HG03045 (cell line): ENCODE measurements around the gene ZBTB20.
A peak's percentile ranks its signal among the peaks of the same experiment; 100 is the strongest.

Experiments
- ATAC-seq: cut with Tn5 transposase; IDR thresholded peaks from one replicate; pipeline ENCODE4 v1.9.1; 2021; ENCODE audit warnings: mild to moderate bottlenecking, moderate library complexity; ENCODE audit not compliant: unreplicated experiment

The ZBTB20 gene

DNA sequence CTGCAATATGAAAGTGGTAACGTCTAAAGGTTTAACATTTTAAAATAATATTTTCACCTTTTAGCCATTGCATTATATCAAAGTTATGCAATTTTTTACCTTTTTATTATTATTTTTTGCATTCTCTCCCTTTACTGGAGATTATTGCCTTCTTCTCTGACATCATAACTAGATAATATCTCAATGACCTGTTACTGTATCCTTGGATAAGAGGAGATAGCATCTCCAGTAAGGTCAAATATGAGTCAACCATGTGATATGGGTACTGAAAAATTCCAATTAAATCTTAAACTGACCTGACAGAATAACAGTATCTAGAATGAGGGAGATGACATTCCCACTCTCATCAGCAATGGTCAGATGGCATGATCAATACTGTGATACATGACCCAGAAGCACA lies 108.3 kb downstream of the ZBTB20 start:
- no peak for ATAC-seq

DNA sequence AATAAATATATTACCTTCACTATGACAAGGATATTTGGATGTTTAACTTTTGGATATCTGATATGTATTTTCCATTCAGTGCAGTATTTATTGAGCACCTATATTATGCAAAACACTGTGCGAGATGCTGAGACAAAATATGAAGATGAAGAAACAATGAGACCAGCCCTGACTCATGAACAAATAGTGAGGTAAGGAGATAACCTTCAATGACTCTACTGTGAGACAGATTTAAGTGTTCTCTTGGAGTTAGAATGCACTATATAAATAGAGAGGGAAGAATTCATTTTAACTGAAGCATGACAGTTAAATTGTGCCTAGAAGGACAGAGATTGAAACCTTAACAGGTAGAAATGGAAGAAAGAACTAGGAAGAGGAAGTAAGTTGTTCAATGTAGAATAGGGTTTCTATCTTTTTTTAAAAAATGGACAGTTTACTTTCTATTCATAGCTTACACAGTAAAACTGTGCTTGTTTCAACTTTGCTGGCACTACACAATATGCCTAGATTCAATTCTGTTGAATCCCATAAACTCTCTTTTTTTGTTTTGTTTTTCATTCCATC lies 124.2 kb downstream of the ZBTB20 start:
- no peak for ATAC-seq

DNA sequence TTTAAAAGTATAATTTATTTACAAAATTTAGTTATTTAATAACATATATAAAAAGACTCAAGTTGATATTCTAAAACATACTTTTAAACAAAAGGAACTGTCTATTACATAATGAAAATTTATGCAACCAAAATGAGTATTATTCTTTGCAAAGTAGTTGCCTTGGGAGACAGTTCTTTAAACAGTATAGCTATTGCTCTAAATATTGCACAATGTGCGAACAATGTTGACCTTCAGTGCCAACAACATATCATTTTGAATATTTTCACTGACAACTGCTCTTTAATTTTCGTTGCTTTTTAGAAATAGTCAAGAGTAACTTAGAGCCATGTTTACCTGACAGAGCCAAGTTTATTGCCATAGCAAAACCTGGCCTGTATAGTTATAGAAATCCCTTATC lies 124.9 kb downstream of the ZBTB20 start:
- ATAC-seq = no peak

DNA sequence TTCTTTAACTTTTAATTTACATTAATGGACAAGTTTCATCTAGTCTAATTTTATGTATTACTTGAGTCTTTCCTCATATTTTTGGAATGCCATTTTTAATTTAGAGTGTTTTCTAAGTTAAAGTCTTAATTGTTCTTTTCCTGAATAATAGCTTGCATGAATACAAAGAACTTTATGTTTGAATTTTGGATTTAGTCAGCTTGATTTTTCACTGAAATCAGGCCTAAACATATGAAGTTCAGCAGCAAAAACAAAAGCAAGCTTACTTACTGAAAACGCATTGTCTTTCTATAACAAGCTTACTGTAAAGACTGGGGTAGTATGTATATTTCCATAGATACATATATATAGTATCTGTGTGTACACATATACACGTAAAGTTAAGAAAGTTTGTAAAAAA lies 126.0 kb downstream of the ZBTB20 start:
- ATAC-seq = no peak

- no peak for ATAC-seq
Measured at GRCh38 chr3:115019900-115020299, 127.2 kb downstream of the ZBTB20 start.

DNA sequence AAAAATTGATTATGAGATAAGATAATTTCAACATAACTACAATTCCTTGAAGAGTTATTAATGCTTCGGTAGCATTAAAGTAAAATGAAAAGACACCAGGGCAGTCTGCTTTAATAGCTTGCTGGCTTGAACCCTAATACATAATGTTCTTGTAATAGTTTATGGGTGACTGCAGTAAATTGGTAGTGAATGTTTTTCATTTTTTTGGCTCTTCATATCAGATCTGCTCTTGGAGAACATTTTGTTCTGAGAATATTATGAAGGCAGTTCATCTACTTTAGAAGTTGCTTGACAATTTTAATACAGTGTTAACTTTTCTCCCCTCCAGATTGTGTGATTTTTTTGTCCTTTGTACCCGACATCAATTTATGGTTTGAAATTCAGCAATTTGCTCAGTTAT lies 128.4 kb downstream of the ZBTB20 start:
- ATAC-seq = no peak

- ATAC-seq = no peak
Measured at GRCh38 chr3:115007966-115008365, 139.1 kb downstream of the ZBTB20 start.

- no peak for ATAC-seq
Measured at GRCh38 chr3:115004201-115005140, 142.6 kb downstream of the ZBTB20 start.

DNA sequence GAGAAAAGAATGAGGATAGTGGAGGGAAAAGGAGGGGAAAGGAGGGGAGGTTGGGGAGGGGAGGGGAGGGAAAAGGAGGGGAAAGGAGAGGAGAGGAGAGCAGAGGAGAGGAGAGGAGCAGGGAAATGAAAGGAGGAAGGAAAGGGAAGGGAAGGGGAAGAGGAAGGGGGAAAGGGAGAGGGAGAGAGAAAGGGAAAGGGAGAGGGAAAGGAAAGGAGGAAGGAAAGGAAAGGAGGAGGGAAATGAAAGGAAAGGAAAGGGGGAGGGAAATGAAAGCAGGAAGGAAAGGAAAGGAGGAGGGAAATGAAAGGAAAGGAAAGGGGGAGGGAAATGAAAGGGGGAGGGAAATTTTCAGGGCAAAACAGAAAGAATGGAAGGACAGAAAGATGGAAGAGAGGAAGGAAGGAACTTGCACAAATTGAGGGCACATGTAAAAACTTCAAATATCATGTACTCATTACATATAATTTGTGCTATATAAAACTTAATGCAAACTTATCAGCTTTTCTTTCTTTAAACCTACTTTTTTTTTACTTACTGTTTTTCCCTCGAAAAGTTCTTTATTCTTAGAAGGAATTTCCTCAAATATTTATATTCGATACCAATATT lies 148.0 kb downstream of the ZBTB20 start:
- ATAC-seq = no peak

DNA sequence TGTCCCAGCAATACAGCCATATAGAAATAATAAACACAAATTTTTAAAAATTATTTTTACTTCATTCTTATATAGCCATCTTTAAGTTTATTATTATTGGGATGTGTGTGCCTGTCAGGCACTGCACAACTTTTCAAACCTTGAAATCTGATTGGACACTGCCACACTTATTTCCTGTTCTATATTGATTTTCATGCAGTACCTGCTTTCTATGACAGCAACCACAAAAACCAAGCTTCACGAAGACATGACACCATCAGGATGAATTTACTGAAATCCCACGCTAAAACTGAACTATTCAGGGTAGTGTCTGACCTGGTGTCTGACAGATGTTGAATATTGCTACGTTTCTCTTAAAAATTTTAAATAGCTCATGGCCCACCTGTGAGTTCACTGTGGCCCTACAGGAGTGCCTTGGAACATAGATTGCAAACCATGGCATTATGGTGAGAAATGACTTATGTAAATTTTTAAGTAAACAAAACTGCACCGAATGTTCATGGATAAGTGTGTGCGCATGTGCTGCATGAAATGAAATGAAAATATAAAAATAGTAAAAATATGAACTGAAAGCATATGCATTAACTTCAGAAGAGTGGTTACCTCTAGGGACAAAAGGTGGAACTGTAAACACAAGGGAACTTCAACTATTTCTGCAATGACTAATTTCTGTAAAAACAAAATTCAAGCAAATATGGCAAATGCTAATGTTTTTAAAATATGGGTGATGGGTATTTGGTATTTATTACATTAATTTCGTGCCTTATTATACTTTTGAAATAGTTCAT lies 152.3 kb downstream of the ZBTB20 start:
- ATAC-seq = no peak

DNA sequence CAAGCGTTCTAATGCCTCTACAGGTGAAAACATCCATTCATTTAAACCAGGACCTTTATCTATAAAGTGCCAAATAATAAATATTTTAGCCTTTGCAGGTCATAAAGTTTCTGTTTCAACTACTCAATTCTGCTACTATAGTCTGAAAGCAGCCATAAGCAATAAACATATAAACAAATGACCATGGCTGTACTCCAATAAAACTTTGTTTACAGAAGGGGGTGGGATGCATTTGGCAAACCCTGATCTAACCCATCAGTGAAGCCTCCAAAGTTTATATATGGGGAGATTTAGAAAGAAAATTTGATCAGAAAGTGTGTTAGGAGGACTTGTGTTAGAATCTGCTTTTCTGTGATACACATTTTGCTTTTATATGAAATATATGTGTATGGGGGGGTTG lies 161.3 kb downstream of the ZBTB20 start:
- ATAC-seq = no peak

DNA sequence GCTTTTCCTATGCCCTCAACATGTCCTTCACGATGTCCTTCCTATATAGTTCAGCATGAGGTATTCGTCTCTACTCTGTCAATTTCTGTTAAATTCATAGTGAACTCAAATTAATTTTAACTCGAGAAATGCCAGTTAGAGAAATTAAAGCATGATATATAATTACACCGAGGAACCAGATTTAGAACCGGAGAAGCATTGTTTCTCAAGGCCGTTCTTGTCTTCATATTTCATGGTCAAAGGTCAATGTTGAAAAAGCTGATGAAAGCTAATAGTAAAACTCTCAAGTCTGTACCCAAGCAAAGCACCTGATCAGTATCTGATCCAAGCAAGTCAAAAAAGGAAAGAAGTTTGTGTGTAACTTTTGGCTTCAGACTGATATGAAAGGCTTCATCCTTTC lies 163.8 kb downstream of the ZBTB20 start:
- no peak for ATAC-seq

GRCh38 chr3:114974387-114974786 lies 172.7 kb downstream of the ZBTB20 start:
- peak; percentile 96 for ATAC-seq

DNA sequence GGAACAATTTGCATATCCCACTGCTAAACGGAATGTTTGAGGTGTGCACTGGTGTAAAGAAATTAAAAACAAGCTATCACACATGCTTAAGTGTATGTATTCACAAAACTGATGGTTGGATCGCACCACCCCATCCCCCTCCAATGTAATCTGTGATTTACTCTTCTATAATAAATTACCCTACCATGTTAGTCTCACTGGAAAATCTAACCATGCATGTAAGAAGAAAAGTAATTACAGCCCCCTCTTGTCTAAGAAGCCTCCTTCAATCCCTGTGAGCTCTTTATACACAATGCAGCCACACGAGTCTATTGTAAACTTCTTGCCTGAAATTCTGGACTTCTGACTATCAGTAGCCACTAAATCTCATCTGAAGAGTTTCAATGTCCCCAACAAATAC lies 173.6 kb downstream of the ZBTB20 start:
- ATAC-seq = no peak

DNA sequence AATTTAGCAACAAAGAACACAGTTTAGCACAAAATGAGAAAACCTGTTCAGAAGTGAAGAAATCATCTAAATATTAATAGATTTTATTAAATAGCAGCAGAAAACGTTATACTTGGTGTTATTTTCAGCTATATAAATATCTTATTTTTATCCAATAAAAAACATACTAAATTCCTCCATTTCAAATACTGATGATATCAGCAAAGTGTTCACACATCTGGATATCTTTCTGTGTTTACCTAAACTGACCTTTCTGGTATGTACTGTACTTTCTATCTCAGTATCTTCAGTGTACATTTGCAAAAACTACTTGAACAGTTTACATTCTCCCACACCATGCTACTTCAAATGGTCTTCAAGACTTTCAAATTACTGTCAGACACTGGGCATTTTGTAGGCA lies 179.9 kb downstream of the ZBTB20 start:
- no peak for ATAC-seq

GRCh38 chr3:114962189-114962588 lies 184.9 kb downstream of the ZBTB20 start:
- ATAC-seq = no peak

DNA sequence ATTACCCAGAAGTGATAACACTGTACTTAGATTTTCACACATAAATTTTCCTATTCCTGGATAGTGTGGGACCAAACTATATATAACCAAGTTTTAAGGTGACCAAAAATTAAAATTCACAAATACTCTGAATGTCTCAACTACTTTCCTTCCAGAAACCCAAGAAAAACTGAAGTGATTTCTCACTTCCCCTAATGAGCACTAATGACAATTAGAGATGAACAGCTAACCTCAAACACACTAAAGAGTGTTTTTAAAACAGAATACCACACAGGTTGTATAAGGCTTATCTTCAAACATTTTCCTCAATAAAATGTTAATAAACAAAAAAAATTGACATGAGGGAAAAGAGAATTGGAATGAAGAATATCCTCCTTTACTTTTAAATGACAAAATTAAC lies 188.2 kb downstream of the ZBTB20 start:
- no peak for ATAC-seq

DNA sequence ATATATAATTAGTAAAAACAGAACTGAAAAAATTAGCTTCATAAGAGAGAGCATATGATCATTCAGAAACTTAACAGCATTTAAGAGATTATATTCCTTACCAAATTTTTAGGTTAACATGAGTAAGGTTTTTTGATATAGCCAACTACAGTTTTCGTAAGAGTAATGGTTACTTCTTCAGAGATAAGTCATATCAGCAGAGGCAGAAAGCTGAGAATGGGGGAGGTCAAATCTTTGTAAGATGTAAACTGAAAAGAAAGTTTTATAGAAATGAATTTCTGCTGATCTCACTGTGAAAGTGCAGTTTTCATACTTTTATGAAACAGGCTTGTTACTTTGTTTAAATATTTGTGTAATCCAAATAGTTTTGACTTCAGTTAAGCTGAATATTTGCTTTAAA lies 193.3 kb downstream of the ZBTB20 start:
- no peak for ATAC-seq

GRCh38 chr3:114953215-114953799 lies 193.8 kb downstream of the ZBTB20 start:
- ATAC-seq = no peak

DNA sequence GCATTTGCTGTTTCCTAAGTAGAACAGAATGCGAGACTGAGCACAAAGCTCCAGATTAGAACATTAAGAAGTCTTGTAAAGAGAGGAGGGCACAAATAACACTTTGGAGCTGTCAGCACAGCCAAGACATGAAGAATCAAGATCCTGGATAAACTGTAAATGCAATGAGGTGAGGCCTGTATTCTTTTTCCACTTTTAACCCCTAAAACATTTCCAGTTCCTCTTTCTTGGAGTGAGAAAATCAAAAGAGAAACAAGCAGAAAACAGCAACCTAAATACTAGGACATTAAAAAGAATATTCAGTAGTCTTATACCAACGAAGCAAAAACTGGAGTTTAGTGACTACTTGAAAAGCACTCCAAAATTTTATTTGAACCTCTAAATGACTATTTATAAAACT lies 204.3 kb downstream of the ZBTB20 start:
- ATAC-seq = no peak
